MM.1S (cell line): Measurements from ENCODE around the gene RANGAP1.

Experiments
- EZH2phosphoT487 ChIP-seq: fragments of 300-600 bp; sonication (generic); IDR thresholded peaks from 2 replicates; pipeline ENCODE4 v1.6.1; 2018; ENCODE audit warnings: antibody characterized with exemption, low read length
- TF ChIP-seq, protein P1 (sequence below): fragments of 300-600 bp; sonication (generic); IDR thresholded peaks from 2 replicates; pipeline ENCODE4 v1.5.1; 2016; ENCODE audit warnings: antibody characterized with exemption, low read length, mixed read lengths

DNA sequence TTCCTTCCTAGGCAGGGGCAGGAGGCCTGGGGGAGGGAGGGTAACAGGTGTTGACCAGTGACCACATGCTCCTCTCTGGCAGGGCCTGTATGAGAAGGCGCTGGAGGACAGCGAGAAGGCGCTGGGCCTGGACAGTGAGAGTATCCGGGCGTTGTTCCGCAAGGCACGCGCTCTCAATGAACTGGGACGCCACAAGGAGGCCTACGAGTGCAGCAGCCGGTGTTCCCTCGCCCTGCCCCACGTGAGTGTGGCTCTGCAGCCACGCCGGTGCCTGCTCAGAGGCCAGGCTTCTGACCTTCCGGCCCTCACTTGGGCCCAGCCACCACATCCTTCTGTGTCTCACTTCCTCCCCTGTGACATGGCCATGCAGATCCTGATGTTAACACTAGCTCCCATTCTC, 41.1 kb upstream of the RANGAP1 start:
- TF ChIP-seq, protein P1, sequence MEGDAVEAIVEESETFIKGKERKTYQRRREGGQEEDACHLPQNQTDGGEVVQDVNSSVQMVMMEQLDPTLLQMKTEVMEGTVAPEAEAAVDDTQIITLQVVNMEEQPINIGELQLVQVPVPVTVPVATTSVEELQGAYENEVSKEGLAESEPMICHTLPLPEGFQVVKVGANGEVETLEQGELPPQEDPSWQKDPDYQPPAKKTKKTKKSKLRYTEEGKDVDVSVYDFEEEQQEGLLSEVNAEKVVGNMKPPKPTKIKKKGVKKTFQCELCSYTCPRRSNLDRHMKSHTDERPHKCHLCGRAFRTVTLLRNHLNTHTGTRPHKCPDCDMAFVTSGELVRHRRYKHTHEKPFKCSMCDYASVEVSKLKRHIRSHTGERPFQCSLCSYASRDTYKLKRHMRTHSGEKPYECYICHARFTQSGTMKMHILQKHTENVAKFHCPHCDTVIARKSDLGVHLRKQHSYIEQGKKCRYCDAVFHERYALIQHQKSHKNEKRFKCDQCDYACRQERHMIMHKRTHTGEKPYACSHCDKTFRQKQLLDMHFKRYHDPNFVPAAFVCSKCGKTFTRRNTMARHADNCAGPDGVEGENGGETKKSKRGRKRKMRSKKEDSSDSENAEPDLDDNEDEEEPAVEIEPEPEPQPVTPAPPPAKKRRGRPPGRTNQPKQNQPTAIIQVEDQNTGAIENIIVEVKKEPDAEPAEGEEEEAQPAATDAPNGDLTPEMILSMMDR = no peak
- TF ChIP-seq EZH2phosphoT487 = no peak
